Measurements from ENCODE around the gene ANKRD13B.

Gene ANKRD13B

DNA sequence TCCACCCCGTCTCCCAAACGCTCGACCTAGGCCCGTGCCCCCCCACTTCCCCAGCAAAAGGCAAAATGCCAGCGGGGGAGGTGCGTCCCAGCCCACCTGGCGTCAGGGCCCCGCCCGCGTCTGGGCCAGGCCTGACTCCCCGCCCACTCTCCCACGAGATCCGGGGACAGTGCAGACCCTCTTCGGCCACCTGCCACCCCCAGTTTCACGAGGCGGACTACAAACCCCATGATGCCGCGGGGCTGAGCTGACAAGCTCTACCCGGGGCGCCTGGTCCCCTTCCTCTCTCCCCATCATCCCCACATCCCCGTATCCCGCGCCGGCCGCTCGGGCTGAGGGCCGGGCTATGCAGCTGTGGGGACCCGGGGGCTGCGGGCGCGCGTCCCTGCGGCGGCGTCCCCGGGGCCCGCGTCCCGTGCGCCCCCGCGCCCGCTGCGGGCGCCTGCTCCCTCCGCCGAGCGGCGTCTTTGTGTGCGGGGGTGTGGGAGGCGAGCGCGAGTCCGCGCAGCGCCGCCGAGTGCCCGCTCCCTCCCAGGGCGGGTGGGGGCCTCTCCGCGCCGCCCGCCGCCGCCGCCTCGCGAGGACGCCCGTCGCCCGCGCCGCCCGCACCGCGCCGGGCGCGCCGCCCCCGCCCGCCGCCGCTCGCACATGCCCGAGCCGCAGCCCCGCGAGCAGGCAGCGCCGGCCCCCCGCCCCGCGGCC is at the start of gene ANKRD13B:
Gene ANKRD13B (plus strand): TSS at position 283 of the 702 bp plus-strand sequence. CDS start 490 bp downstream, outside the sequence.
- TF ChIP-seq ZC3H10 (CRISPR knock-in tag; IDR thresholded peaks at IDR 0.05) (no peak), ARNTL (CRISPR knock-in tag; IDR thresholded peaks at IDR 0.05; ENCODE audit: borderline replicate concordance, low read depth) (no peak), GLIS3 (CRISPR knock-in tag; IDR thresholded peaks at IDR 0.05) (no peak), SNAI2 (CRISPR knock-in tag; IDR thresholded peaks at IDR 0.05) (no peak), CSDC2 (CRISPR knock-in tag; IDR thresholded peaks at IDR 0.05) (no peak), BACH2 (CRISPR knock-in tag; IDR thresholded peaks at IDR 0.05; ENCODE audit: borderline replicate concordance) (no peak), ZNF70 (CRISPR knock-in tag; IDR thresholded peaks at IDR 0.05) (no peak), ZNF565 (CRISPR knock-in tag; conservative IDR thresholded peaks at IDR 0.05; ENCODE audit: low read depth) (no peak)
- ATAC-seq: no peak

DNA sequence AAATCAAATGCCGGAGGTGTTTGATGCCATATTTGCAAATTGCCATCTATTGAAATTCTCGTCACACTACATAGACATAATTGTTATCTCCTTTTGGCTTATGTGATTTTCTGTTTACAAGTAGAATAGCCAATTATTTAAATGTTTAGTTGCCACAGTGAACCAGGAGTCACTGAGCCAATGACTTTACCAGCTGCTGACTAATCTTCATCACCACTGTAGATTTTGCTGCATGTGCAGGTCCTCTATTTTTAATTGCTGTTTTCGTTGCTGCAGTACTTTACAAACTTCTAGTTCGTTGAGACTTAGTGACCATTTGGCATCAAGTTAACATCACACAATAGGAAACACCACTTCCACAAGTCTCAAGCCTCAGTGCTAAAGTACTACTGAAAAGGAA is 48.9 kb upstream of the ANKRD13B start:
- TF ChIP-seq TCF4 (CRISPR knock-in tag; IDR thresholded peaks at IDR 0.05; ENCODE audit: borderline replicate concordance) (no peak), ZFP3 (CRISPR knock-in tag; IDR thresholded peaks at IDR 0.05) (no peak), ZNF8 (CRISPR knock-in tag; IDR thresholded peaks at IDR 0.05) (no peak), GLIS3 (CRISPR knock-in tag; IDR thresholded peaks at IDR 0.05) (no peak), ISL1 (CRISPR knock-in tag; IDR thresholded peaks at IDR 0.05) (no peak), ZNF70 (CRISPR knock-in tag; IDR thresholded peaks at IDR 0.05) (no peak), RARB (CRISPR knock-in tag; IDR thresholded peaks at IDR 0.05) (no peak), SNAI2 (CRISPR knock-in tag; IDR thresholded peaks at IDR 0.05) (no peak), CSDC2 (CRISPR knock-in tag; IDR thresholded peaks at IDR 0.05) (no peak), TOX (CRISPR knock-in tag; IDR thresholded peaks at IDR 0.05; ENCODE audit: borderline replicate concordance) (no peak), ESRRG (CRISPR knock-in tag; IDR thresholded peaks at IDR 0.05) (no peak), ARNTL (CRISPR knock-in tag; IDR thresholded peaks at IDR 0.05; ENCODE audit: borderline replicate concordance, low read depth) (no peak), PPARA (CRISPR knock-in tag; IDR thresholded peaks at IDR 0.05; ENCODE audit: borderline replicate concordance) (no peak)
- TF ChIP-seq, protein P1, sequence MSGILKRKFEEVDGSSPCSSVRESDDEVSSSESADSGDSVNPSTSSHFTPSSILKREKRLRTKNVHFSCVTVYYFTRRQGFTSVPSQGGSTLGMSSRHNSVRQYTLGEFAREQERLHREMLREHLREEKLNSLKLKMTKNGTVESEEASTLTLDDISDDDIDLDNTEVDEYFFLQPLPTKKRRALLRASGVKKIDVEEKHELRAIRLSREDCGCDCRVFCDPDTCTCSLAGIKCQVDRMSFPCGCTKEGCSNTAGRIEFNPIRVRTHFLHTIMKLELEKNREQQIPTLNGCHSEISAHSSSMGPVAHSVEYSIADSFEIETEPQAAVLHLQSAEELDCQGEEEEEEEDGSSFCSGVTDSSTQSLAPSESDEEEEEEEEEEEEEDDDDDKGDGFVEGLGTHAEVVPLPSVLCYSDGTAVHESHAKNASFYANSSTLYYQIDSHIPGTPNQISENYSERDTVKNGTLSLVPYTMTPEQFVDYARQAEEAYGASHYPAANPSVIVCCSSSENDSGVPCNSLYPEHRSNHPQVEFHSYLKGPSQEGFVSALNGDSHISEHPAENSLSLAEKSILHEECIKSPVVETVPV (CRISPR knock-in tag; IDR thresholded peaks at IDR 0.05): no peak
- TF ChIP-seq, protein P2, sequence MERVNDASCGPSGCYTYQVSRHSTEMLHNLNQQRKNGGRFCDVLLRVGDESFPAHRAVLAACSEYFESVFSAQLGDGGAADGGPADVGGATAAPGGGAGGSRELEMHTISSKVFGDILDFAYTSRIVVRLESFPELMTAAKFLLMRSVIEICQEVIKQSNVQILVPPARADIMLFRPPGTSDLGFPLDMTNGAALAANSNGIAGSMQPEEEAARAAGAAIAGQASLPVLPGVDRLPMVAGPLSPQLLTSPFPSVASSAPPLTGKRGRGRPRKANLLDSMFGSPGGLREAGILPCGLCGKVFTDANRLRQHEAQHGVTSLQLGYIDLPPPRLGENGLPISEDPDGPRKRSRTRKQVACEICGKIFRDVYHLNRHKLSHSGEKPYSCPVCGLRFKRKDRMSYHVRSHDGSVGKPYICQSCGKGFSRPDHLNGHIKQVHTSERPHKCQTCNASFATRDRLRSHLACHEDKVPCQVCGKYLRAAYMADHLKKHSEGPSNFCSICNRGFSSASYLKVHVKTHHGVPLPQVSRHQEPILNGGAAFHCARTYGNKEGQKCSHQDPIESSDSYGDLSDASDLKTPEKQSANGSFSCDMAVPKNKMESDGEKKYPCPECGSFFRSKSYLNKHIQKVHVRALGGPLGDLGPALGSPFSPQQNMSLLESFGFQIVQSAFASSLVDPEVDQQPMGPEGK (CRISPR knock-in tag; IDR thresholded peaks at IDR 0.05; ENCODE audit: borderline replicate concordance): no peak
- TF ChIP-seq, protein P3, sequence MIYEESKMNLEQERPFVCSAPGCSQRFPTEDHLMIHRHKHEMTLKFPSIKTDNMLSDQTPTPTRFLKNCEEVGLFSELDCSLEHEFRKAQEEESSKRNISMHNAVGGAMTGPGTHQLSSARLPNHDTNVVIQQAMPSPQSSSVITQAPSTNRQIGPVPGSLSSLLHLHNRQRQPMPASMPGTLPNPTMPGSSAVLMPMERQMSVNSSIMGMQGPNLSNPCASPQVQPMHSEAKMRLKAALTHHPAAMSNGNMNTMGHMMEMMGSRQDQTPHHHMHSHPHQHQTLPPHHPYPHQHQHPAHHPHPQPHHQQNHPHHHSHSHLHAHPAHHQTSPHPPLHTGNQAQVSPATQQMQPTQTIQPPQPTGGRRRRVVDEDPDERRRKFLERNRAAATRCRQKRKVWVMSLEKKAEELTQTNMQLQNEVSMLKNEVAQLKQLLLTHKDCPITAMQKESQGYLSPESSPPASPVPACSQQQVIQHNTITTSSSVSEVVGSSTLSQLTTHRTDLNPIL (CRISPR knock-in tag; IDR thresholded peaks at IDR 0.05; ENCODE audit: low read depth): no peak
- TF ChIP-seq, protein P4, sequence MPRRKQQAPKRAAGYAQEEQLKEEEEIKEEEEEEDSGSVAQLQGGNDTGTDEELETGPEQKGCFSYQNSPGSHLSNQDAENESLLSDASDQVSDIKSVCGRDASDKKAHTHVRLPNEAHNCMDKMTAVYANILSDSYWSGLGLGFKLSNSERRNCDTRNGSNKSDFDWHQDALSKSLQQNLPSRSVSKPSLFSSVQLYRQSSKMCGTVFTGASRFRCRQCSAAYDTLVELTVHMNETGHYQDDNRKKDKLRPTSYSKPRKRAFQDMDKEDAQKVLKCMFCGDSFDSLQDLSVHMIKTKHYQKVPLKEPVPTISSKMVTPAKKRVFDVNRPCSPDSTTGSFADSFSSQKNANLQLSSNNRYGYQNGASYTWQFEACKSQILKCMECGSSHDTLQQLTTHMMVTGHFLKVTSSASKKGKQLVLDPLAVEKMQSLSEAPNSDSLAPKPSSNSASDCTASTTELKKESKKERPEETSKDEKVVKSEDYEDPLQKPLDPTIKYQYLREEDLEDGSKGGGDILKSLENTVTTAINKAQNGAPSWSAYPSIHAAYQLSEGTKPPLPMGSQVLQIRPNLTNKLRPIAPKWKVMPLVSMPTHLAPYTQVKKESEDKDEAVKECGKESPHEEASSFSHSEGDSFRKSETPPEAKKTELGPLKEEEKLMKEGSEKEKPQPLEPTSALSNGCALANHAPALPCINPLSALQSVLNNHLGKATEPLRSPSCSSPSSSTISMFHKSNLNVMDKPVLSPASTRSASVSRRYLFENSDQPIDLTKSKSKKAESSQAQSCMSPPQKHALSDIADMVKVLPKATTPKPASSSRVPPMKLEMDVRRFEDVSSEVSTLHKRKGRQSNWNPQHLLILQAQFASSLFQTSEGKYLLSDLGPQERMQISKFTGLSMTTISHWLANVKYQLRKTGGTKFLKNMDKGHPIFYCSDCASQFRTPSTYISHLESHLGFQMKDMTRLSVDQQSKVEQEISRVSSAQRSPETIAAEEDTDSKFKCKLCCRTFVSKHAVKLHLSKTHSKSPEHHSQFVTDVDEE (CRISPR knock-in tag; IDR thresholded peaks at IDR 0.05): no peak
- TF ChIP-seq, protein P5, sequence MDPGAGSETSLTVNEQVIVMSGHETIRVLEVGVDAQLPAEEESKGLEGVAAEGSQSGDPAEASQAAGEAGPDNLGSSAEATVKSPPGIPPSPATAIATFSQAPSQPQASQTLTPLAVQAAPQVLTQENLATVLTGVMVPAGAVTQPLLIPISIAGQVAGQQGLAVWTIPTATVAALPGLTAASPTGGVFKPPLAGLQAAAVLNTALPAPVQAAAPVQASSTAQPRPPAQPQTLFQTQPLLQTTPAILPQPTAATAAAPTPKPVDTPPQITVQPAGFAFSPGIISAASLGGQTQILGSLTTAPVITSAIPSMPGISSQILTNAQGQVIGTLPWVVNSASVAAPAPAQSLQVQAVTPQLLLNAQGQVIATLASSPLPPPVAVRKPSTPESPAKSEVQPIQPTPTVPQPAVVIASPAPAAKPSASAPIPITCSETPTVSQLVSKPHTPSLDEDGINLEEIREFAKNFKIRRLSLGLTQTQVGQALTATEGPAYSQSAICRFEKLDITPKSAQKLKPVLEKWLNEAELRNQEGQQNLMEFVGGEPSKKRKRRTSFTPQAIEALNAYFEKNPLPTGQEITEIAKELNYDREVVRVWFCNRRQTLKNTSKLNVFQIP (CRISPR knock-in tag; IDR thresholded peaks at IDR 0.05; ENCODE audit: borderline replicate concordance, low read depth): no peak
- ATAC-seq: no peak

DNA sequence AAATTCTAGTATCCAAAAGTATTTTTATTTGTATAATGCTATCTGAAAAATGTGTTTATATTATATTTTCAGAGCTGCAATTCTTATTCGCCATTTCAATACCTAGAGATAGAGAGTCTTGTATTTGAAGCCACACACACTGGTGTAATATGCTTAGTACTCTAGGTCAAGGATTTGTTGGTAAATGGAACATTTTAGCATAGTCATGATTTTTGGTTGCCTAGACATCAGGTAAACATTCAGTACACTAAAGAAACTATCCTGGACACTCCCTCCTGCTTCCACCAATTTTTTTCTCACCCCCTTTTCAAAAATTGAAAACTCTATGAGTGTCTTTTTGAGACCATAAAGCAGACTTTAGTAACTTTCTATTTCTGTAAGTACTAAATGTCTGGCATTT is 46.8 kb upstream of the ANKRD13B start:
- no peak for ATAC-seq
- TF ChIP-seq, protein P5 (CRISPR knock-in tag; IDR thresholded peaks at IDR 0.05; ENCODE audit: borderline replicate concordance, low read depth): no peak
- no peak for TF ChIP-seq ESRRG (CRISPR knock-in tag; IDR thresholded peaks at IDR 0.05)
- TF ChIP-seq ZNF8 (CRISPR knock-in tag; IDR thresholded peaks at IDR 0.05): no peak
- TF ChIP-seq PPARA (CRISPR knock-in tag; IDR thresholded peaks at IDR 0.05; ENCODE audit: borderline replicate concordance): no peak
- no peak for TF ChIP-seq SNAI2 (CRISPR knock-in tag; IDR thresholded peaks at IDR 0.05)
- TF ChIP-seq ZFP30 (CRISPR knock-in tag; IDR thresholded peaks at IDR 0.05): no peak
- TF ChIP-seq, protein P2 (CRISPR knock-in tag; IDR thresholded peaks at IDR 0.05; ENCODE audit: borderline replicate concordance): no peak
- TF ChIP-seq ZFP3 (CRISPR knock-in tag; IDR thresholded peaks at IDR 0.05): no peak
- TF ChIP-seq TCF4 (CRISPR knock-in tag; IDR thresholded peaks at IDR 0.05; ENCODE audit: borderline replicate concordance): no peak
- TF ChIP-seq, protein P1 (CRISPR knock-in tag; IDR thresholded peaks at IDR 0.05): no peak

Measured in SK-N-SH treated with all-trans-retinoic acid at 6 μM for 48 hours (cell line).